WTC11 (cell line): ENCODE data around the gene STARD5. TPM values are rescaled to one million over a fixed set of nuclear protein-coding genes. Genes with fewer than 3 reads are reported as not detected.

Source experiments
- ATAC-seq: fragments of 200-7000 bp; cut with Tn5 transposase; 2 replicates; pipeline ENCODE4 v1.10.0; 2021; ENCODE audit warnings: mild to moderate bottlenecking, moderate library complexity
- CTCF ChIA-PET: fragments of 300-600 bp; sonication (Branson Sonifier 250); formaldehyde crosslinking; loops from one replicate; lab custom pipeline; 2021; ENCODE audit warnings: antibody characterized with exemption; lab: Charles Lee
- POLR2A ChIA-PET: fragments of 350-600 bp; sonication (Branson Sonifier 250); formaldehyde crosslinking; loops from one replicate; lab custom pipeline; 2021; ENCODE audit warnings: antibody characterized with exemption; lab: Charles Lee
- DNase-seq: peaks from one replicate; pipeline ENCODE4 v3.0.0; 2021; ENCODE audit warnings: low spot score
- H3K27ac Mint-ChIP-seq: 2 replicates; pipeline ENCODE4 v1.8.0; 2021; ENCODE audit warnings: mixed read lengths
- H3K27me3 Mint-ChIP-seq: 2 replicates; pipeline ENCODE4 v1.8.0; 2021; ENCODE audit warnings: low read depth, mild to moderate bottlenecking, moderate library complexity, mixed read lengths
- H3K36me3 Mint-ChIP-seq: 2 replicates; pipeline ENCODE4 v1.8.0; 2021; ENCODE audit warnings: mixed read lengths
- H3K4me1 Mint-ChIP-seq: 2 replicates; pipeline ENCODE4 v1.8.0; 2022; ENCODE audit warnings: mixed read lengths
- H3K4me3 Mint-ChIP-seq: 2 replicates; pipeline ENCODE4 v1.8.0; 2021; ENCODE audit warnings: mild to moderate bottlenecking, moderate library complexity, mixed read lengths
- H3K9me3 Mint-ChIP-seq: 2 replicates; pipeline ENCODE4 v1.8.0; 2021; ENCODE audit warnings: mixed read lengths
- CREM ChIP-seq: sonication (generic); formaldehyde crosslinking; IDR thresholded peaks from 2 replicates; pipeline ENCODE4 v1.8.1; 2022; ENCODE audit warnings: mild to moderate bottlenecking, missing genetic modification reagents, moderate library complexity
- ESRRA ChIP-seq: sonication (generic); formaldehyde crosslinking; IDR thresholded peaks from 2 replicates; pipeline ENCODE4 v1.8.1; 2022; ENCODE audit warnings: mild to moderate bottlenecking, missing genetic modification reagents, borderline replicate concordance
- IRF2 ChIP-seq: sonication (generic); formaldehyde crosslinking; IDR thresholded peaks from 2 replicates; pipeline ENCODE4 v1.8.0; 2022; ENCODE audit warnings: low read depth, missing genetic modification reagents, borderline replicate concordance
- JUN ChIP-seq: sonication (generic); formaldehyde crosslinking; IDR thresholded peaks from 2 replicates; pipeline ENCODE4 v1.8.0; 2023; ENCODE audit warnings: mild to moderate bottlenecking, missing genetic modification reagents
- MYBL2 ChIP-seq: sonication (generic); formaldehyde crosslinking; IDR thresholded peaks from 2 replicates; pipeline ENCODE4 v1.8.1; 2023; ENCODE audit warnings: mild to moderate bottlenecking, moderate library complexity, missing genetic modification reagents
- NR1H2 ChIP-seq: sonication (generic); formaldehyde crosslinking; IDR thresholded peaks from 2 replicates; pipeline ENCODE4 v1.9.0; 2021; ENCODE audit warnings: mild to moderate bottlenecking, moderate library complexity, missing genetic modification reagents
- SMAD4 ChIP-seq: sonication (generic); formaldehyde crosslinking; IDR thresholded peaks from 2 replicates; pipeline ENCODE4 v1.8.0; 2022; ENCODE audit warnings: mild to moderate bottlenecking, missing genetic modification reagents
- TP53 ChIP-seq: sonication (generic); formaldehyde crosslinking; IDR thresholded peaks from 2 replicates; pipeline ENCODE4 v1.8.1; 2023; ENCODE audit warnings: mild to moderate bottlenecking, missing genetic modification reagents
- ZNF232 ChIP-seq: sonication (generic); formaldehyde crosslinking; IDR thresholded peaks from 2 replicates; pipeline ENCODE4 v1.8.0; 2022; ENCODE audit warnings: mild to moderate bottlenecking, missing genetic modification reagents
- ZNF317 ChIP-seq: sonication (generic); formaldehyde crosslinking; IDR thresholded peaks from 2 replicates; pipeline ENCODE4 v1.8.1; 2023; ENCODE audit warnings: low read depth, mild to moderate bottlenecking, moderate library complexity, missing genetic modification reagents, borderline replicate concordance
- ZNF396 ChIP-seq: fragments of 250-450 bp; sonication (Bioruptor Pico); IDR thresholded peaks from 2 replicates; pipeline ENCODE4 v1.8.0; 2021; ENCODE audit warnings: mild to moderate bottlenecking, moderate library complexity, borderline replicate concordance
- total RNA-seq: library from RNA; stranded (reverse); gene quantifications from 3 replicates; pipeline ENCODE4 v1.2.3, GENCODE V29; 2021
- TF ChIP-seq, protein P1 (sequence below): sonication (generic); formaldehyde crosslinking; IDR thresholded peaks from 2 replicates; pipeline ENCODE4 v1.8.1; 2023; ENCODE audit warnings: mild to moderate bottlenecking, missing genetic modification reagents
- TF ChIP-seq, protein P2 (sequence below): sonication (generic); formaldehyde crosslinking; IDR thresholded peaks from 2 replicates; pipeline ENCODE4 v1.8.1; 2022; ENCODE audit warnings: low read depth, mild to moderate bottlenecking, moderate library complexity, missing genetic modification reagents, borderline replicate concordance
- TF ChIP-seq, protein P3 (sequence below): sonication (generic); formaldehyde crosslinking; IDR thresholded peaks from 2 replicates; pipeline ENCODE4 v1.8.0; 2023; ENCODE audit warnings: mild to moderate bottlenecking, missing genetic modification reagents
- TF ChIP-seq, protein P4 (sequence below): sonication (generic); formaldehyde crosslinking; IDR thresholded peaks from 2 replicates; pipeline ENCODE4 v1.8.1; 2023; ENCODE audit warnings: mild to moderate bottlenecking, missing genetic modification reagents, moderate library complexity
- TF ChIP-seq, protein P5 (sequence below): sonication (generic); formaldehyde crosslinking; IDR thresholded peaks from 2 replicates; pipeline ENCODE4 v1.8.1; 2023; ENCODE audit warnings: mild to moderate bottlenecking, missing genetic modification reagents, borderline replicate concordance
- TF ChIP-seq, protein P6 (sequence below): sonication (generic); formaldehyde crosslinking; IDR thresholded peaks from 2 replicates; pipeline ENCODE4 v1.8.1; 2023; ENCODE audit warnings: mild to moderate bottlenecking, missing genetic modification reagents, moderate library complexity
- TF ChIP-seq, protein P7 (sequence below): sonication (generic); formaldehyde crosslinking; IDR thresholded peaks from 2 replicates; pipeline ENCODE4 v1.8.1; 2022; ENCODE audit warnings: mild to moderate bottlenecking, moderate library complexity, missing genetic modification reagents

STARD5 gene
- total RNA-seq, 1 experiment from 2014 or later: 6.8 TPM

DNA sequence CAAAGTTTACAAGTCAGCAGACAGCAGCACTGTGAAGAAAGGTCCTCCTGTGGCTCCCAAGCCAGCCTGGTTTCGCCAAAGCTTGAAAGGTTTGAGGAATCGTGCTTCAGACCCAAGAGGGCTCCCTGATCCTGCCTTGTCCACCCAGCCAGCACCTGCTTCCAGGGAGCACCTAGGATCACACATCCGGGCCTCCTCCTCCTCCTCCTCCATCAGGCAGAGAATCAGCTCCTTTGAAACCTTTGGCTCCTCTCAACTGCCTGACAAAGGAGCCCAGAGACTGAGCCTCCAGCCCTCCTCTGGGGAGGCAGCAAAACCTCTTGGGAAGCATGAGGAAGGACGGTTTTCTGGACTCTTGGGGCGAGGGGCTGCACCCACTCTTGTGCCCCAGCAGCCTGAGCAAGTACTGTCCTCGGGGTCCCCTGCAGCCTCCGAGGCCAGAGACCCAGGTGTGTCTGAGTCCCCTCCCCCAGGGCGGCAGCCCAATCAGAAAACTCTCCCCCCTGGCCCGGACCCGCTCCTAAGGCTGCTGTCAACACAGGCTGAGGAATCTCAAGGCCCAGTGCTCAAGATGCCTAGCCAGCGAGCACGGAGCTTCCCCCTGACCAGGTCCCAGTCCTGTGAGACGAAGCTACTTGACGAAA lies 24.2 kb downstream of the STARD5 start (continued):
- TF ChIP-seq, protein P1, sequence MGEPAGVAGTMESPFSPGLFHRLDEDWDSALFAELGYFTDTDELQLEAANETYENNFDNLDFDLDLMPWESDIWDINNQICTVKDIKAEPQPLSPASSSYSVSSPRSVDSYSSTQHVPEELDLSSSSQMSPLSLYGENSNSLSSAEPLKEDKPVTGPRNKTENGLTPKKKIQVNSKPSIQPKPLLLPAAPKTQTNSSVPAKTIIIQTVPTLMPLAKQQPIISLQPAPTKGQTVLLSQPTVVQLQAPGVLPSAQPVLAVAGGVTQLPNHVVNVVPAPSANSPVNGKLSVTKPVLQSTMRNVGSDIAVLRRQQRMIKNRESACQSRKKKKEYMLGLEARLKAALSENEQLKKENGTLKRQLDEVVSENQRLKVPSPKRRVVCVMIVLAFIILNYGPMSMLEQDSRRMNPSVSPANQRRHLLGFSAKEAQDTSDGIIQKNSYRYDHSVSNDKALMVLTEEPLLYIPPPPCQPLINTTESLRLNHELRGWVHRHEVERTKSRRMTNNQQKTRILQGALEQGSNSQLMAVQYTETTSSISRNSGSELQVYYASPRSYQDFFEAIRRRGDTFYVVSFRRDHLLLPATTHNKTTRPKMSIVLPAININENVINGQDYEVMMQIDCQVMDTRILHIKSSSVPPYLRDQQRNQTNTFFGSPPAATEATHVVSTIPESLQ: no peak
- TF ChIP-seq, protein P2, sequence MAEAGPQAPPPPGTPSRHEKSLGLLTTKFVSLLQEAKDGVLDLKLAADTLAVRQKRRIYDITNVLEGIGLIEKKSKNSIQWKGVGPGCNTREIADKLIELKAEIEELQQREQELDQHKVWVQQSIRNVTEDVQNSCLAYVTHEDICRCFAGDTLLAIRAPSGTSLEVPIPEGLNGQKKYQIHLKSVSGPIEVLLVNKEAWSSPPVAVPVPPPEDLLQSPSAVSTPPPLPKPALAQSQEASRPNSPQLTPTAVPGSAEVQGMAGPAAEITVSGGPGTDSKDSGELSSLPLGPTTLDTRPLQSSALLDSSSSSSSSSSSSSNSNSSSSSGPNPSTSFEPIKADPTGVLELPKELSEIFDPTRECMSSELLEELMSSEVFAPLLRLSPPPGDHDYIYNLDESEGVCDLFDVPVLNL (CRISPR knock-in tag): no peak

DNA sequence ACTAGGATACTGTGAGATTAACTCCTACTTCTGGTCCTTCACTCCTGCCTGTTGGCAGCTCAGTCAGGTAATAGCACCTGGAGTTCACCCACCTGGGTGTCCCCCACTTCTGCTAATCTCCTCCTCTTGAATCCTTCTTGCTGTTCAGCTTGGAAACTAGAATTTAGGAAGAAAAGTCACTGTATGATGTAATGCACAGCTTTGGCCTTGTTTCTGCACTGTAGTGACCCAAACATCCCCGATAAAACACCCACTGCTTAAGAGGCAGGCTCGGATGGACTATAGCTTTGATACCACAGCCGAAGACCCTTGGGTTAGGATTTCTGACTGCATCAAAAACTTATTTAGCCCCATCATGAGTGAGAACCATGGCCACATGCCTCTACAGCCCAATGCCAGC lies 24.8 kb downstream of the STARD5 start:
- DNase-seq: no peak
- no peak overlapping the region for H3K4me3 Mint-ChIP-seq

DNA sequence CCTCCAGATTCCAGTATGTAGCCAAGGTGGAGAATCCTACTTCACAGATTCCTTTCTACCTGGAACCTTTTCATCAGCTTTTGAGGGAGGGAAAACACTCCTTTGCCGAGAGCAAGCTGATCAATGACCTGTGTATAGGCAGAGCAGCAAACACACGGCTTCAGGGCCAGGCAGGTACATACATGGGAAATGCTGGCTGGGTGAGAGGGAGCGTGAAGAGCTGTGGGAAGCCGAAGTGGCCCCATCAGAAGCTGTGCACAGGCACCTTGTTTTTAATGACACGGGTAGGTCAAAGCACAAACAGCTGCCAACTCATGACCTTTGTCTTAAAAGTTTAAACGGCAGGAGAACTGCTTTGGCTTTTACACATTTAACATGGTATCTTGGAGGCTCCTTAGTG lies 25.3 kb downstream of the STARD5 start:
- Mint-ChIP-seq H3K27me3 (peaks cover 8% of the 10 kb centered on the region), H3K4me1 (peaks cover 44% of the 10 kb centered on the region), H3K4me3 (no peak overlapping the region), H3K27ac (no peak overlapping the region), H3K9me3 (no peaks in the 10 kb centered on the region), H3K36me3 (no peaks in the 10 kb centered on the region)
- no peak for ATAC-seq
- DNase-seq: no peak
- CTCF ChIA-PET: interaction anchor here (1.6 kb wide), 1 partner anchor 33 kb away, joined by 7 read pairs; no protein-coding TSS in a partner anchor
- POLR2A ChIA-PET: no interaction called here
- TF ChIP-seq, protein P3, sequence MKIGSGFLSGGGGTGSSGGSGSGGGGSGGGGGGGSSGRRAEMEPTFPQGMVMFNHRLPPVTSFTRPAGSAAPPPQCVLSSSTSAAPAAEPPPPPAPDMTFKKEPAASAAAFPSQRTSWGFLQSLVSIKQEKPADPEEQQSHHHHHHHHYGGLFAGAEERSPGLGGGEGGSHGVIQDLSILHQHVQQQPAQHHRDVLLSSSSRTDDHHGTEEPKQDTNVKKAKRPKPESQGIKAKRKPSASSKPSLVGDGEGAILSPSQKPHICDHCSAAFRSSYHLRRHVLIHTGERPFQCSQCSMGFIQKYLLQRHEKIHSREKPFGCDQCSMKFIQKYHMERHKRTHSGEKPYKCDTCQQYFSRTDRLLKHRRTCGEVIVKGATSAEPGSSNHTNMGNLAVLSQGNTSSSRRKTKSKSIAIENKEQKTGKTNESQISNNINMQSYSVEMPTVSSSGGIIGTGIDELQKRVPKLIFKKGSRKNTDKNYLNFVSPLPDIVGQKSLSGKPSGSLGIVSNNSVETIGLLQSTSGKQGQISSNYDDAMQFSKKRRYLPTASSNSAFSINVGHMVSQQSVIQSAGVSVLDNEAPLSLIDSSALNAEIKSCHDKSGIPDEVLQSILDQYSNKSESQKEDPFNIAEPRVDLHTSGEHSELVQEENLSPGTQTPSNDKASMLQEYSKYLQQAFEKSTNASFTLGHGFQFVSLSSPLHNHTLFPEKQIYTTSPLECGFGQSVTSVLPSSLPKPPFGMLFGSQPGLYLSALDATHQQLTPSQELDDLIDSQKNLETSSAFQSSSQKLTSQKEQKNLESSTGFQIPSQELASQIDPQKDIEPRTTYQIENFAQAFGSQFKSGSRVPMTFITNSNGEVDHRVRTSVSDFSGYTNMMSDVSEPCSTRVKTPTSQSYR (CRISPR knock-in tag): no peak
- TF ChIP-seq TP53 (CRISPR knock-in tag) (no peak), JUN (CRISPR knock-in tag) (no peak), CREM (CRISPR knock-in tag) (no peak), SMAD4 (CRISPR knock-in tag) (no peak), ZNF396 (CRISPR knock-in tag) (no peak), MYBL2 (CRISPR knock-in tag) (no peak), ZNF317 (no peak), ZNF232 (no peak), IRF2 (CRISPR knock-in tag) (no peak), ESRRA (CRISPR knock-in tag) (no peak)
- TF ChIP-seq, protein P4, sequence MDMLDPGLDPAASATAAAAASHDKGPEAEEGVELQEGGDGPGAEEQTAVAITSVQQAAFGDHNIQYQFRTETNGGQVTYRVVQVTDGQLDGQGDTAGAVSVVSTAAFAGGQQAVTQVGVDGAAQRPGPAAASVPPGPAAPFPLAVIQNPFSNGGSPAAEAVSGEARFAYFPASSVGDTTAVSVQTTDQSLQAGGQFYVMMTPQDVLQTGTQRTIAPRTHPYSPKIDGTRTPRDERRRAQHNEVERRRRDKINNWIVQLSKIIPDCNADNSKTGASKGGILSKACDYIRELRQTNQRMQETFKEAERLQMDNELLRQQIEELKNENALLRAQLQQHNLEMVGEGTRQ (CRISPR knock-in tag): no peak

More for the DNA sequence above, 24.8 kb downstream of the STARD5 start:
- POLR2A ChIA-PET: no interaction called here
- TF ChIP-seq, protein P5, sequence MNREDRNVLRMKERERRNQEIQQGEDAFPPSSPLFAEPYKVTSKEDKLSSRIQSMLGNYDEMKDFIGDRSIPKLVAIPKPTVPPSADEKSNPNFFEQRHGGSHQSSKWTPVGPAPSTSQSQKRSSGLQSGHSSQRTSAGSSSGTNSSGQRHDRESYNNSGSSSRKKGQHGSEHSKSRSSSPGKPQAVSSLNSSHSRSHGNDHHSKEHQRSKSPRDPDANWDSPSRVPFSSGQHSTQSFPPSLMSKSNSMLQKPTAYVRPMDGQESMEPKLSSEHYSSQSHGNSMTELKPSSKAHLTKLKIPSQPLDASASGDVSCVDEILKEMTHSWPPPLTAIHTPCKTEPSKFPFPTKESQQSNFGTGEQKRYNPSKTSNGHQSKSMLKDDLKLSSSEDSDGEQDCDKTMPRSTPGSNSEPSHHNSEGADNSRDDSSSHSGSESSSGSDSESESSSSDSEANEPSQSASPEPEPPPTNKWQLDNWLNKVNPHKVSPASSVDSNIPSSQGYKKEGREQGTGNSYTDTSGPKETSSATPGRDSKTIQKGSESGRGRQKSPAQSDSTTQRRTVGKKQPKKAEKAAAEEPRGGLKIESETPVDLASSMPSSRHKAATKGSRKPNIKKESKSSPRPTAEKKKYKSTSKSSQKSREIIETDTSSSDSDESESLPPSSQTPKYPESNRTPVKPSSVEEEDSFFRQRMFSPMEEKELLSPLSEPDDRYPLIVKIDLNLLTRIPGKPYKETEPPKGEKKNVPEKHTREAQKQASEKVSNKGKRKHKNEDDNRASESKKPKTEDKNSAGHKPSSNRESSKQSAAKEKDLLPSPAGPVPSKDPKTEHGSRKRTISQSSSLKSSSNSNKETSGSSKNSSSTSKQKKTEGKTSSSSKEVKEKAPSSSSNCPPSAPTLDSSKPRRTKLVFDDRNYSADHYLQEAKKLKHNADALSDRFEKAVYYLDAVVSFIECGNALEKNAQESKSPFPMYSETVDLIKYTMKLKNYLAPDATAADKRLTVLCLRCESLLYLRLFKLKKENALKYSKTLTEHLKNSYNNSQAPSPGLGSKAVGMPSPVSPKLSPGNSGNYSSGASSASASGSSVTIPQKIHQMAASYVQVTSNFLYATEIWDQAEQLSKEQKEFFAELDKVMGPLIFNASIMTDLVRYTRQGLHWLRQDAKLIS (CRISPR knock-in tag): no peak
- TF ChIP-seq NR1H2 (CRISPR knock-in tag): no peak
- TF ChIP-seq, protein P6, sequence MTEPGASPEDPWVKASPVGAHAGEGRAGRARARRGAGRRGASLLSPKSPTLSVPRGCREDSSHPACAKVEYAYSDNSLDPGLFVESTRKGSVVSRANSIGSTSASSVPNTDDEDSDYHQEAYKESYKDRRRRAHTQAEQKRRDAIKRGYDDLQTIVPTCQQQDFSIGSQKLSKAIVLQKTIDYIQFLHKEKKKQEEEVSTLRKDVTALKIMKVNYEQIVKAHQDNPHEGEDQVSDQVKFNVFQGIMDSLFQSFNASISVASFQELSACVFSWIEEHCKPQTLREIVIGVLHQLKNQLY (CRISPR knock-in tag): no peak
- TF ChIP-seq, protein P7, sequence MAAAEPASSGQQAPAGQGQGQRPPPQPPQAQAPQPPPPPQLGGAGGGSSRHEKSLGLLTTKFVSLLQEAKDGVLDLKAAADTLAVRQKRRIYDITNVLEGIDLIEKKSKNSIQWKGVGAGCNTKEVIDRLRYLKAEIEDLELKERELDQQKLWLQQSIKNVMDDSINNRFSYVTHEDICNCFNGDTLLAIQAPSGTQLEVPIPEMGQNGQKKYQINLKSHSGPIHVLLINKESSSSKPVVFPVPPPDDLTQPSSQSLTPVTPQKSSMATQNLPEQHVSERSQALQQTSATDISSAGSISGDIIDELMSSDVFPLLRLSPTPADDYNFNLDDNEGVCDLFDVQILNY (CRISPR knock-in tag): no peak
- ATAC-seq: no peak
- H3K9me3 Mint-ChIP-seq: no peaks in the 10 kb centered on the region
- CTCF ChIA-PET: interaction anchor here (1.6 kb wide), 1 partner anchor 33 kb away, joined by 7 read pairs; no protein-coding TSS in a partner anchor
- H3K27me3 Mint-ChIP-seq: peaks cover 8% of the 10 kb centered on the region
- no peaks in the 10 kb centered on the region for H3K36me3 Mint-ChIP-seq
- no peak overlapping the region for H3K27ac Mint-ChIP-seq
- peaks cover 44% of the 10 kb centered on the region for H3K4me1 Mint-ChIP-seq
